NCI-H2227 (cell line): ENCODE results near the gene SNX20.

Experiments
- DNase-seq: peaks from one replicate; lab custom pipeline; 2025; ENCODE audit not compliant: unreplicated experiment; lab: John Stamatoyannopoulos, UW

SNX20 gene

GRCh38 chr16:50662306-50662940 lies 18.7 kb downstream of the SNX20 start:
- DNase-seq: no peak

GRCh38 chr16:50659806-50660205 lies 21.3 kb downstream of the SNX20 start:
- DNase-seq: no peak

GRCh38 chr16:50657241-50657640 lies 23.9 kb downstream of the SNX20 start:
- no peak for DNase-seq

GRCh38 chr16:50655558-50656055 lies 25.5 kb downstream of the SNX20 start:
- no peak for DNase-seq

- no peak for DNase-seq
Measured at GRCh38 chr16:50653633-50654519, 27.2 kb downstream of the SNX20 start.

- no peak for DNase-seq
Measured at GRCh38 chr16:50652836-50653425, 28.2 kb downstream of the SNX20 start.

- no peak for DNase-seq
Measured at GRCh38 chr16:50651835-50652438, 29.2 kb downstream of the SNX20 start.

DNA sequence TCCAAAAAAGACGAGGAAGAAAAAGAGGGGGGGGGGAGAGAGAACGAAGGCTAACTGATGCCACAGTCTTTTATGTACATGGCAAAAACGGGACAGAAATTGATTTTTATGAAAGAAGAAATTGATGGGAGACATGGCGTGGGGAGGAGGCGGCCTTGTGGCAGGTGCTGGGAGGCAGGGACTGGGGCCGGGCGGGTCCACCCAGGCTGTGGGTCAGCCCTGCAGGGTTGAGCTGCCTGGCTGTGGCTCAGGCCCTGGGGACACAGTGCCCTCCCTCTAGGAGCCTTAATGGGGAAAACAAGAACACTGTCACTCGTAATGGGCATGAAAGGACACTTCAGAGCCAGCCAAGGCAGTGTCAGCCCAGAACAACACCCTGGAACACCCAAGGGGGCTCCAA lies 34.8 kb downstream of the SNX20 start:
- no peak for DNase-seq

GRCh38 chr16:50645563-50646220 lies 35.4 kb downstream of the SNX20 start:
- DNase-seq: no peak

GRCh38 chr16:50644729-50645128 lies 36.4 kb downstream of the SNX20 start:
- DNase-seq: no peak

GRCh38 chr16:50644245-50644644 lies 36.9 kb downstream of the SNX20 start:
- DNase-seq: no peak

GRCh38 chr16:50643192-50643591 lies 37.9 kb downstream of the SNX20 start:
- no peak for DNase-seq

DNA sequence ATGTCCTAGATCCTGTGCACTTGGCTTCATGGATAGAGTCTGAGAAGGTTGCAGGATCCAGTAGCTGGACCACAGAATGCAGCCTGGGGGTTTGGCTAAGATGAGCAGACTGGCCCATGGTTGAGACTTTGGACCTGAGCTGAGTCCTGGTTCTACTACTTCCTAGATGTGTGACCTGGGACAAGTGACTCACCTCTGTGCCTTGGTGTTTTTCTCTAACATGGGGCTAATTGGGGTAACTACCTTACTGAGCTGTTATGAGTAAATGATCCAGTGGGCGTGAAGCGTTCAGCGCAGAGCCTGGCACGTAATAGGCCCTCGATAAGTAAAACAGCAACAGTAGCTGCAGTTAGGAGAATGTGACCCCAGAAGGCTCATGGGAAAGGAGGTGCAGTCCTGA lies 38.8 kb downstream of the SNX20 start:
- DNase-seq: no peak

DNA sequence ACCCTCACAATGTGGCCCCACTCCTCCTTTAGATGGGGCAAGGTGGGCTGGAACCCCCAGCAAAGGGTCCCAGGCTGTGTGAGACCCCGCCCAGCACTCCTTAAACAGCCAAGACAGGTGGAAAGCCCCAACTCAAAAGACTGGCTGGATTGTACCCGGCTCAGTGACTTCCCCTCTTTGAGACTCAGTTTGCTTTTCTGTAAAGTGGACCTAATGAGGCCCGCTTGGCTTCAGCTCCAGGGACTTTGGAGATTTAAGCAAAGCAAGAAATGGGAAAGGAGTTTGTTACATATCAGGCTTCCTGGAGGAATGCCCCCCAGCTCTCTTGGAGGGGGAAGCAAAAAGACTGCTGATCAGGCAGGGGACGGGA lies 39.3 kb downstream of the SNX20 start:
- DNase-seq: no peak

DNA sequence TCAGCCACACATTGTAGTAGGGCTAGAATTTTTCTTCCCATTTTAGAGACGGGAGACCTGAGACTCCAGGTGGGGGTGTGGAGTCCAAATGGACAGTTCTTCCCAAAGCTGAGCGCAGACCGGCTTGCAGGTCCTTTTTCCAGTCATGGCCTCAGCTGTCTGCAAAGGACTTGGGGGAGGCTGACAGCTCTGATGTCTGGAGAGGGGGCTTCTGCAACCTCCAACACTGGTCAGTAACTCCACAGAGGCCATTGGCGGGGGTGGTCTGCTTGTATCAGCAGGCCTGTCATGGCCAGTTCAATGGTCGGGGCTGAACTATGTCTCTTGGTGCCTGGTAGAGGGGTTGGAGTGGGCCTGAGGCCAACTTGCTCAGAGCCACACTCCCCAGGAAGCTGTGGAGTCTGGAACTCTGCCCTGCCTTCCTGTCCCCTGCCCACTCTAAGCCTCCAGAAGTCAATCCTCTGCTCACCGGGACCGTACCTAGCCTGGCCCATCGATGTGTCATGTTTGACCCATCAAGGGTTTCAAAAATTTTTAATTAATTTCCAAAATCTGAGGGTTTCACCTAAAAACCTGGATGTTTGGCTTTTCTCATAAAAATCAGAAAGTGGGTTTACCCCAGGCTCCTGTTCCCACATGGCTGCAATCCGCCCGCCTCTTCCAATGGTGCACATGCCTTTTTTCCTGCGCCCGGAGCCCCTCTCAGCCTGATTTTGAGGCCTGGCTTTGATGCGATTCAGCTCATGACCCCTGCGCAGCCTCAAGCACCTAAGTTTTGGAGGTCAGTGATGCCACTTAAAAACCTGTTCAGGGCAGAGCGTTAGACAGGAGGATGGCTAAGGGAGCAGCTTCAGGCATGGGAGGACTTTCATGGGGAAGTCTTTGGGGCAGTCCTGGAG lies 39.9 kb downstream of the SNX20 start:
- DNase-seq: no peak

DNA sequence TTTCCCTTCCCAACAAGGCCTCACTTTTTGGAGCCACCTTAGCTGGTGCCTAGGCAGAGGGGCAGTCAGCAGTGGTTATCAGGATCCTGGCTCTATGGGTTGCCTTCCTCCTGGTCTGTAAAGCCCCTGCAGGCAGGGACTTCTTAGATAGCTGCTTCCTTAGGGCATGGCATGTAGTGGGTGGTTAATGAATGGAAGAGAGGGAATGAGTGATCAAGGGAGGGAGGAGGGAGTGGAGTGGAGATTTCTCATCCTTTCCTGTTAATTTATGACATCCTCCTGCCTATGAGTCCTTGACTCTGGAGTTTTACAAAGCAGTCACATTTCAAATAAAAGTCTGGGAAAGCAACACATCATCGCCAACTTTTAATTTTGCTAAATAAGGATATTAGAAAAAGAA lies 40.7 kb downstream of the SNX20 start:
- no peak for DNase-seq

DNA sequence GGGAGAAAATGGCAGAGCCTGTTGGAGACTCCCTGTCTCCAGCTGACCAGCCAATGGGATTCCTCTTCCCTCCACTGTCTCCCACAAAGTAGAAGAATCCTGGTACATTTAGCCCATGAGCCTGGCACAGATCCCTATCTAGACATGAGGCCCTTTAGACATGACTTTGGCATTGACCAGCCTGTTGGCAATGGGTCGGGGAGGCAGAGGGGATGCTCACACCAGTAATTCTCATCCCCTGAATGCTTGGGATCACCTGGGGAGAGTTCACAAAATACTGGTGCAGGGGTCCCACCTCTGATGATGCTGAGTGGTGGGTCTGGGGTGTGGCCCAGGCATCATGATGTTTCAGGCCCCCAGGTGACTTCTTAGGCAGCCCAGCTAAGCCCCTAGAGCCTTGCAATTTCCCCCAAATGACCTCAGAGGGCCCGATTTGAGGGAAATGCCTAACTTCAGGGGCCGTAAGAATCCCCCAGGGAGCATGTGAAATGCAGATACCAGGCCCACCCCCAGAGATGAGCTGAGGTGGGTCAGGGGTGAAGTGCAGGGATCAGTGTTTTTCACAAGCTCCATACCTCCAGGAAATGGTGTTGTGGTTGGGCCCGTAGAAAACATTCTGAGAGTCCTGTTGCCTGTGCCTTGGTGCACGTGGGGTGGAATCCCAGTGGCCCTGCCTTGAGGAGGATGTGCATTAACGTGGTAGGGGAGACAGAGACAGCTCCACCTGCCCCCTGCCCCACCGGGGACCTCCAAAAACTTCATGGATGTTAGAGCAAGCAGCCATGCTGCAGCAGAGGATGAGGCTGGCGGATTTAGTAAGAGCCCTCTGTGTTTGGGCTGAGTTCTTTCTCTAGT lies 42.1 kb downstream of the SNX20 start:
- no peak for DNase-seq

DNA sequence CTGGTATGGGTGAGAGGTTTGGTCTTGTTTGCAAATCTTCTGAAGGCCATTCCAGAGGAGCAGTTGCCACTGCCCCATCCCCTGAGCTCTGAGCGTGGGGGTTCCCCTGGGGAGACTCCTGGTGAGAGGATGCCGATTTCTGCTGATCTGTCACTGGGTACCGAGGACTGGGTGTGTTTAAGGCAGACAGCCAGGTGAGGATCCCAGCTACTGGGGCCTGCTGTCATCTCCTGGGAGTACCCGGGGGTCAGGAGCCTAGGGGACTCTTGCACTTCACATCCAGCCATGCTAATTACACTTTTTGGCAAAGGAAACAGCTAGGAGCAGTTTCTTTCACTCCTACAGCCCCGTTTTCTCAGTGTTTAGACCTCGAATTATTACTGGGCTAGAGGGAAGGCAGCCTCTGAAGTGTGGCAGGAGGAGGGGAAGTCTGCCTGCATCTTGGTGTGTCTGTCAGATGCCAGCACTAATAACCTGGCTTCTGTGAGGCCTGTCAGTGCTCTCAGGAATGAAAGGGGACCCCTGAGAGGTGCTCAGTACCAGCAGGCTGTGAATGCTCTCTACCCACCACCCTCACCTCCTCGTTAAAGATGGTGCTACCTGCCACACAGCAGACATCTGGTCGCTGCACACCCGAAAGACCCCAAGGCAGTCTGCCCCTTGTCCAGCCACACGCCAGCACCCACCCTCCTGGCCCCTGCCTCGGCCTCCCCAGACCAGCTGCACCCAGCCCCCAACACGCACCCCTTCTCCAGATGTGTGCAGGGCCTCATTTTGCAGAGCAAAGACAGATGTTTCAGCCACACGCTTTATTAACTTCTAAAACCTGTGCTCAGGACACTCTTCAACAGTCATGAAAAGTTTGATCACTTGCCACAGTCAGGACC lies 43.2 kb downstream of the SNX20 start:
- no peak for DNase-seq
